ENCODE data around the gene MTPN. TPM values are rescaled to one million over a fixed set of nuclear protein-coding genes. Genes with fewer than 3 reads are reported as not detected.

The MTPN gene
- total RNA-seq, 1 donor from 2014 or later, result 170 TPM

- no peaks in the 10 kb centered on the region for H3K27me3 ChIP-seq
- H4K20me1 ChIP-seq (ENCODE audit: low read depth), result peaks cover 18% of the 10 kb centered on the region
- H3K27me3 Mint-ChIP-seq (ENCODE audit: insufficient read depth, low read depth), result no peaks in the 10 kb centered on the region
- TF ChIP-seq EZH2 (IDR thresholded peaks at IDR 0.05) (no peak), CTCF (IDR thresholded peaks at IDR 0.05) (no peak), EZH2phosphoT487 (IDR thresholded peaks at IDR 0.05) (no peak)
- peaks cover 5% of the 10 kb centered on the region for H3K36me3 Mint-ChIP-seq
- no peak overlapping the region for H3K27ac Mint-ChIP-seq
- DNase-seq (ENCODE audit: low spot score), result no peak
- no peak overlapping the region for H2AFZ ChIP-seq (replicated peaks)
- H3K4me1 ChIP-seq, result peaks cover 16% of the 10 kb centered on the region
- no peak overlapping the region for H3K9ac ChIP-seq
- no peak overlapping the region for H3K27ac ChIP-seq
- H3K36me3 ChIP-seq, result no peaks in the 10 kb centered on the region
- no peak overlapping the region for H3K4me3 Mint-ChIP-seq
- peaks cover 6% of the 10 kb centered on the region for H3K4me1 Mint-ChIP-seq
- H3K4me3 ChIP-seq, result no peak overlapping the region
- H3F3A ChIP-seq (ENCODE audit: low read depth), result peaks cover 10% of the 10 kb centered on the region
- H3K79me2 ChIP-seq (ENCODE audit: low read depth), result peaks cover 36% of the 10 kb centered on the region
- no peaks in the 10 kb centered on the region for H3K9me3 ChIP-seq (ENCODE audit: low read depth)
- no peak overlapping the region for H3K4me2 ChIP-seq
- H3K9me3 Mint-ChIP-seq, result no peaks in the 10 kb centered on the region
Observed at GRCh38 chr7:135942614-135943013, 34.5 kb downstream of the MTPN start.

GRCh38 chr7:135940077-135941075 lies 36.8 kb downstream of the MTPN start:
- peaks cover 53% of the 10 kb centered on the region for H3K79me2 ChIP-seq (ENCODE audit: low read depth)

GRCh38 chr7:135939261-135939812 lies 37.8 kb downstream of the MTPN start:
- Mint-ChIP-seq H3K4me1 (peaks cover 6% of the 10 kb centered on the region), H3K27ac (no peak overlapping the region), H3K9me3 (no peaks in the 10 kb centered on the region), H3K4me3 (no peak overlapping the region), H3K36me3 (no peaks in the 10 kb centered on the region), H3K27me3 (ENCODE audit: insufficient read depth, low read depth) (no peaks in the 10 kb centered on the region)
- TF ChIP-seq EZH2phosphoT487 (IDR thresholded peaks at IDR 0.05), result no peak
- no peak for TF ChIP-seq EZH2 (IDR thresholded peaks at IDR 0.05)
- no peak for TF ChIP-seq CTCF (IDR thresholded peaks at IDR 0.05)
- peaks cover 49% of the 10 kb centered on the region for H3K79me2 ChIP-seq (ENCODE audit: low read depth)
- no peak overlapping the region for H3K9ac ChIP-seq
- peaks cover 15% of the 10 kb centered on the region for H4K20me1 ChIP-seq (ENCODE audit: low read depth)
- no peaks in the 10 kb centered on the region for H3K9me3 ChIP-seq (ENCODE audit: low read depth)
- peaks cover 6% of the 10 kb centered on the region for H3F3A ChIP-seq (ENCODE audit: low read depth)
- H3K4me2 ChIP-seq, result no peak overlapping the region
- peaks cover 16% of the 10 kb centered on the region for H3K4me1 ChIP-seq
- H2AFZ ChIP-seq (replicated peaks), result no peak overlapping the region
- H3K4me3 ChIP-seq, result no peak overlapping the region
- peak overlapping the region; percentile 65 for H3K27ac ChIP-seq
- DNase-seq (ENCODE audit: low spot score), result peak; percentile 8
- H3K36me3 ChIP-seq, result no peaks in the 10 kb centered on the region
- H3K27me3 ChIP-seq, result no peaks in the 10 kb centered on the region

More at GRCh38 chr7:135940077-135941075, 36.8 kb downstream of the MTPN start:
- Histone ChIP-seq H3K27ac (no peak overlapping the region), H3K9ac (no peak overlapping the region), H3K36me3 (no peaks in the 10 kb centered on the region), H3K4me3 (no peak overlapping the region), H4K20me1 (ENCODE audit: low read depth) (peaks cover 18% of the 10 kb centered on the region), H3K27me3 (no peaks in the 10 kb centered on the region), H3F3A (ENCODE audit: low read depth) (peaks cover 6% of the 10 kb centered on the region), H3K4me1 (peaks cover 16% of the 10 kb centered on the region), H3K9me3 (ENCODE audit: low read depth) (no peaks in the 10 kb centered on the region), H2AFZ (replicated peaks) (no peak overlapping the region), H3K4me2 (no peak overlapping the region)
- H3K27ac Mint-ChIP-seq, result no peak overlapping the region
- H3K27me3 Mint-ChIP-seq (ENCODE audit: insufficient read depth, low read depth), result no peaks in the 10 kb centered on the region
- H3K4me3 Mint-ChIP-seq, result no peak overlapping the region
- peaks cover 6% of the 10 kb centered on the region for H3K4me1 Mint-ChIP-seq
- no peak for DNase-seq (ENCODE audit: low spot score)
- TF ChIP-seq EZH2phosphoT487 (IDR thresholded peaks at IDR 0.05), result no peak
- H3K36me3 Mint-ChIP-seq, result no peaks in the 10 kb centered on the region
- no peaks in the 10 kb centered on the region for H3K9me3 Mint-ChIP-seq

Data from neural progenitor cell (in vitro differentiated cells).